NCI-H526 treated with DMSO at 0.1 percent for 48 hours (cell line): Measurements from ENCODE around the gene FBXW9.
"Not testable (repeated sequence)": the region's sequence is repeated elsewhere in the genome, so short reads cannot be mapped to it uniquely, and the experiment has no call there.

Experiments
- DNase-seq: peaks from one replicate; lab custom pipeline; 2025; lab: John Stamatoyannopoulos, UW

Gene FBXW9

GRCh38 chr19:12715102-12715501 lies 18.7 kb upstream of the FBXW9 start:
- no peak for DNase-seq

GRCh38 chr19:12713304-12713703 lies 16.9 kb upstream of the FBXW9 start:
- DNase-seq, result not testable (repeated sequence)

GRCh38 chr19:12712077-12712476 lies 15.6 kb upstream of the FBXW9 start:
- DNase-seq, result not testable (repeated sequence)

GRCh38 chr19:12711187-12711586 lies 14.8 kb upstream of the FBXW9 start:
- DNase-seq, result no peak

- DNase-seq, result no peak
Observed at GRCh38 chr19:12708641-12709040, 12.2 kb upstream of the FBXW9 start.

GRCh38 chr19:12706332-12706718 lies 9.9 kb upstream of the FBXW9 start:
- no peak for DNase-seq

- DNase-seq, result no peak
Observed at GRCh38 chr19:12705654-12706331, 9.4 kb upstream of the FBXW9 start.

GRCh38 chr19:12705169-12705568 lies 8.7 kb upstream of the FBXW9 start:
- DNase-seq, result no peak

GRCh38 chr19:12703046-12703445 lies 6.6 kb upstream of the FBXW9 start:
- no peak for DNase-seq

GRCh38 chr19:12701596-12702282 lies 5.3 kb upstream of the FBXW9 start:
- no peak for DNase-seq

GRCh38 chr19:12698138-12698537 lies 1.7 kb upstream of the FBXW9 start:
- no peak for DNase-seq

- DNase-seq, result not testable (repeated sequence)
Observed at GRCh38 chr19:12697425-12697824, 994 bp upstream of the FBXW9 start.

GRCh38 chr19:12695997-12696365 lies 450 bp downstream of the FBXW9 start:
- DNase-seq, result no peak

GRCh38 chr19:12695514-12695913 lies 917 bp downstream of the FBXW9 start:
- DNase-seq, result no peak

GRCh38 chr19:12695096-12695495 lies 1.3 kb downstream of the FBXW9 start:
- no peak for DNase-seq

GRCh38 chr19:12694641-12695040 lies 1.8 kb downstream of the FBXW9 start:
- DNase-seq, result no peak

GRCh38 chr19:12692960-12693359 lies 3.5 kb downstream of the FBXW9 start:
- DNase-seq, result no peak

GRCh38 chr19:12689581-12690216 lies 6.7 kb downstream of the FBXW9 start:
- DNase-seq, result no peak

- no peak for DNase-seq
Observed at GRCh38 chr19:12689012-12689411, 7.4 kb downstream of the FBXW9 start.

GRCh38 chr19:12687496-12688196 lies 8.8 kb downstream of the FBXW9 start, which contains the start of gene GNG14:
GNG14 (plus strand) TSS chr19:12687998; CDS start chr19:12688049, 51 bp downstream.
- DNase-seq, result no peak

- DNase-seq, result no peak
Observed at GRCh38 chr19:12685831-12686230, 10.6 kb downstream of the FBXW9 start.
